ENCODE results near the gene TP73. TPM values are rescaled to one million over a fixed set of nuclear protein-coding genes. Genes with fewer than 3 reads are reported as not detected.

Gene TP73
- total RNA-seq, 1 experiment from 2014 or later, result 11.9 TPM

- no peak overlapping the region for H3K4me3 ChIP-seq (ENCODE audit: low read depth, low read length)
- ChIA-PET POLR2A (no interaction called here), CTCF (no interaction called here)
- H3K27ac Mint-ChIP-seq (ENCODE audit: unreplicated experiment), result no peak overlapping the region
- intact Hi-C loops (cut with micrococcal nuclease; ENCODE audit: unreplicated experiment), result no loop called here
- no peak for DNase-seq
- no peaks in the 10 kb centered on the region for H3K4me1 Mint-ChIP-seq (ENCODE audit: low read depth, unreplicated experiment)
- no TSS peak for BruUV-seq (replicated peaks)
- H3K27me3 ChIP-seq (replicated peaks; ENCODE audit: control insufficient read depth, insufficient read depth, low read length), result no peaks in the 10 kb centered on the region
- no peaks in the 10 kb centered on the region for H3K4me1 ChIP-seq
- no peaks in the 10 kb centered on the region for H3K9me3 ChIP-seq
- H3K36me3 ChIP-seq (ENCODE audit: control insufficient read depth, insufficient read depth, low read length), result no peaks in the 10 kb centered on the region
- no peaks in the 10 kb centered on the region for H3K9me3 Mint-ChIP-seq (ENCODE audit: unreplicated experiment)
- H3K36me3 Mint-ChIP-seq (ENCODE audit: insufficient read depth, unreplicated experiment), result no peaks in the 10 kb centered on the region
- no peak overlapping the region for H3K4me3 Mint-ChIP-seq (ENCODE audit: unreplicated experiment)
- no peaks in the 10 kb centered on the region for H3K27me3 Mint-ChIP-seq (ENCODE audit: insufficient read depth, unreplicated experiment)
- TF ChIP-seq CTCF (IDR thresholded peaks at IDR 0.05; ENCODE audit: insufficient read depth in 1 of 2, low read depth in 1 of 2, low read length in 1 of 2, severe bottlenecking in 1 of 2, unreplicated experiment in 1 of 2), result no peak
These were observed 55.1 kb downstream of the TP73 start for GRCh38 chr1:3707298-3707938.

- H3K9me3 Mint-ChIP-seq (ENCODE audit: unreplicated experiment), result no peaks in the 10 kb centered on the region
- H3K36me3 Mint-ChIP-seq (ENCODE audit: insufficient read depth, unreplicated experiment), result no peaks in the 10 kb centered on the region
- intact Hi-C loops (cut with micrococcal nuclease; ENCODE audit: unreplicated experiment), result no loop called here
- Histone ChIP-seq H3K4me1 (no peaks in the 10 kb centered on the region), H3K27me3 (replicated peaks; ENCODE audit: control insufficient read depth, insufficient read depth, low read length) (no peaks in the 10 kb centered on the region), H3K36me3 (ENCODE audit: control insufficient read depth, insufficient read depth, low read length) (no peaks in the 10 kb centered on the region), H3K9me3 (no peaks in the 10 kb centered on the region), H3K4me3 (ENCODE audit: low read depth, low read length) (no peak overlapping the region)
- POLR2A ChIA-PET, result no interaction called here
- DNase-seq, result no peak
- TF ChIP-seq CTCF (IDR thresholded peaks at IDR 0.05; ENCODE audit: insufficient read depth in 1 of 2, low read depth in 1 of 2, low read length in 1 of 2, severe bottlenecking in 1 of 2, unreplicated experiment in 1 of 2), result no peak
- CTCF ChIA-PET, result no interaction called here
- H3K4me1 Mint-ChIP-seq (ENCODE audit: low read depth, unreplicated experiment), result no peaks in the 10 kb centered on the region
- H3K4me3 Mint-ChIP-seq (ENCODE audit: unreplicated experiment), result no peak overlapping the region
- no TSS peak for BruUV-seq (replicated peaks)
- H3K27me3 Mint-ChIP-seq (ENCODE audit: insufficient read depth, unreplicated experiment), result no peaks in the 10 kb centered on the region
- no peak overlapping the region for H3K27ac Mint-ChIP-seq (ENCODE audit: unreplicated experiment)
These were observed 55.6 kb downstream of the TP73 start for GRCh38 chr1:3707939-3708328.

GRCh38 chr1:3708791-3709190 lies 56.5 kb downstream of the TP73 start:
- no peak for TF ChIP-seq CTCF (IDR thresholded peaks at IDR 0.05; ENCODE audit: insufficient read depth in 1 of 2, low read depth in 1 of 2, low read length in 1 of 2, severe bottlenecking in 1 of 2, unreplicated experiment in 1 of 2)
- Mint-ChIP-seq H3K4me1 (ENCODE audit: low read depth, unreplicated experiment) (no peaks in the 10 kb centered on the region), H3K9me3 (ENCODE audit: unreplicated experiment) (no peaks in the 10 kb centered on the region), H3K4me3 (ENCODE audit: unreplicated experiment) (no peak overlapping the region), H3K27ac (ENCODE audit: unreplicated experiment) (no peak overlapping the region), H3K27me3 (ENCODE audit: insufficient read depth, unreplicated experiment) (no peaks in the 10 kb centered on the region), H3K36me3 (ENCODE audit: insufficient read depth, unreplicated experiment) (no peaks in the 10 kb centered on the region)
- Histone ChIP-seq H3K4me3 (ENCODE audit: low read depth, low read length) (no peak overlapping the region), H3K4me1 (no peaks in the 10 kb centered on the region), H3K9me3 (no peaks in the 10 kb centered on the region), H3K36me3 (ENCODE audit: control insufficient read depth, insufficient read depth, low read length) (no peaks in the 10 kb centered on the region), H3K27me3 (replicated peaks; ENCODE audit: control insufficient read depth, insufficient read depth, low read length) (no peaks in the 10 kb centered on the region)
- intact Hi-C loops (cut with micrococcal nuclease; ENCODE audit: unreplicated experiment), result no loop called here
- POLR2A ChIA-PET, result no interaction called here
- CTCF ChIA-PET, result no interaction called here
- DNase-seq, result peak; percentile 14 to 47
- no TSS peak for BruUV-seq (replicated peaks)
